Measurements from ENCODE around the gene MYL6. TPM values are rescaled to one million over a fixed set of nuclear protein-coding genes. Genes with fewer than 3 reads are reported as not detected.
A peak's percentile ranks its signal among the peaks of the same experiment; 100 is the strongest.

MYL6 gene
- total and polyA plus RNA-seq, 9 of the 15 experiments (the other 6 are each of a cell fraction or from before 2014, with no cell fraction given): 557 to 1,664 (median 958) TPM

DNA sequence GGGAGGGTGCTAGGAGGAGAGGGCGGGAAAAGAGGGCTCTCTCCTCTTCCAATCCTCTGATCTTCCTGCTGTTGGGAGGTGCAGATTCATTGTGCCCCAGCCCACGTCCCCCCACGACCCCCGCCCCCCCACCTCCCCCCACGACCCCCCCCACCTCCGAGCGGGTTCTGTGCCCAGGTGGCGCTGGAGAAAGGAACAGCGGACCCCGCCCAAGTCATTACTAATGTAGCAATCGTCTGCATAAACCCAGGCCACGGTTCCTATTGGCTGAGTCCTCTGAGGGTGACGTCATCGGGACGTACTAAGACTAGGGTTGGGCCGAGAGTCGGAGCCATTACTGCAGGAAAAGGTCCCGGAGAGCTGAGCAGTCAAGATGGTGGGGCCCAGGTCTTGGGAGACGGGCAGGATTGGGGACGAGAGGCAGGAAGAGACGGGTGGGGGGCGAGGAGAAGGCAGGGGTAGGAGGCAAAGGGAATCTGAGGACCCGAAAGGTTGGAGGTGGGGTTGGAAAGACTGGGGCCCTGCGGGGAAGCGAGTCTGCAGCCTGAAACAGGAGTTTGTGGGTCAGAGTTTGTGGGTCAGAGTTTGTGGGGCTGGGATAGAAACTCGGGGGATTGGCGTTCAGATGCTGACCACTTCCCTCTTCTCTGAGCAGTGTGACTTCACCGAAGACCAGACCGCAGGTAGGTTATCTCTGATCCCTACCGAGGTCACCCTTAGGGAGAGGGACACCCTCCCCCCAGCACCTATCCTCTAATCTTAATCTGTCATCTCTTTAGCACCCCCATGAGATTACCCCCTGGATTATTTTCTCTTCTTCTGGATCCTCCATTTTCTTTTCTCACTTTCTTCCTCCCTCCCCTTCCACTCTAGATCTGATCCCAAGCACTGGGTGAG lies at the start of gene MYL6 (continued):
- TF ChIP-seq, protein P1, sequence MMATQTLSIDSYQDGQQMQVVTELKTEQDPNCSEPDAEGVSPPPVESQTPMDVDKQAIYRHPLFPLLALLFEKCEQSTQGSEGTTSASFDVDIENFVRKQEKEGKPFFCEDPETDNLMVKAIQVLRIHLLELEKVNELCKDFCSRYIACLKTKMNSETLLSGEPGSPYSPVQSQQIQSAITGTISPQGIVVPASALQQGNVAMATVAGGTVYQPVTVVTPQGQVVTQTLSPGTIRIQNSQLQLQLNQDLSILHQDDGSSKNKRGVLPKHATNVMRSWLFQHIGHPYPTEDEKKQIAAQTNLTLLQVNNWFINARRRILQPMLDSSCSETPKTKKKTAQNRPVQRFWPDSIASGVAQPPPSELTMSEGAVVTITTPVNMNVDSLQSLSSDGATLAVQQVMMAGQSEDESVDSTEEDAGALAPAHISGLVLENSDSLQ (IDR thresholded peaks at IDR 0.05): no peak
- TF ChIP-seq ZNF695 (CRISPR knock-in tag; IDR thresholded peaks at IDR 0.05) (no peak), ZFP1 (CRISPR knock-in tag; IDR thresholded peaks at IDR 0.05) (no peak), SMARCA5 (IDR thresholded peaks at IDR 0.05) (peak; percentile 52; the same call in 1 of the 2 replicates), NCOR1 (IDR thresholded peaks at IDR 0.05) (peak; percentile 52; the same call in 1 of the 2 replicates), ZSCAN29 (IDR thresholded peaks at IDR 0.05) (no peak; the same call in 1 of the 2 replicates), SNIP1 (IDR thresholded peaks at IDR 0.05; ENCODE audit: low read depth) (no peak; the same call in 1 of the 2 replicates), MTA3 (IDR thresholded peaks at IDR 0.05; ENCODE audit: borderline replicate concordance) (peak; percentile 24), POLR2AphosphoS5 (IDR thresholded peaks at IDR 0.05; ENCODE audit: control insufficient read depth, insufficient read depth, low read depth, low read length) (peak; percentile 98), JUND (IDR thresholded peaks at IDR 0.05; ENCODE audit: borderline replicate concordance, low read depth, low read length) (peak; percentile 100), JUND (tag; IDR thresholded peaks at IDR 0.05; ENCODE audit: borderline replicate concordance, low read depth, low read length) (peak; percentile 99), SREBF1 (IDR thresholded peaks at IDR 0.05; ENCODE audit: borderline replicate concordance, low read depth, low read length) (no peak)
- TF ChIP-seq, protein P2, sequence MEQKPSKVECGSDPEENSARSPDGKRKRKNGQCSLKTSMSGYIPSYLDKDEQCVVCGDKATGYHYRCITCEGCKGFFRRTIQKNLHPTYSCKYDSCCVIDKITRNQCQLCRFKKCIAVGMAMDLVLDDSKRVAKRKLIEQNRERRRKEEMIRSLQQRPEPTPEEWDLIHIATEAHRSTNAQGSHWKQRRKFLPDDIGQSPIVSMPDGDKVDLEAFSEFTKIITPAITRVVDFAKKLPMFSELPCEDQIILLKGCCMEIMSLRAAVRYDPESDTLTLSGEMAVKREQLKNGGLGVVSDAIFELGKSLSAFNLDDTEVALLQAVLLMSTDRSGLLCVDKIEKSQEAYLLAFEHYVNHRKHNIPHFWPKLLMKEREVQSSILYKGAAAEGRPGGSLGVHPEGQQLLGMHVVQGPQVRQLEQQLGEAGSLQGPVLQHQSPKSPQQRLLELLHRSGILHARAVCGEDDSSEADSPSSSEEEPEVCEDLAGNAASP (IDR thresholded peaks at IDR 0.05): no peak
- TF ChIP-seq, protein P3, sequence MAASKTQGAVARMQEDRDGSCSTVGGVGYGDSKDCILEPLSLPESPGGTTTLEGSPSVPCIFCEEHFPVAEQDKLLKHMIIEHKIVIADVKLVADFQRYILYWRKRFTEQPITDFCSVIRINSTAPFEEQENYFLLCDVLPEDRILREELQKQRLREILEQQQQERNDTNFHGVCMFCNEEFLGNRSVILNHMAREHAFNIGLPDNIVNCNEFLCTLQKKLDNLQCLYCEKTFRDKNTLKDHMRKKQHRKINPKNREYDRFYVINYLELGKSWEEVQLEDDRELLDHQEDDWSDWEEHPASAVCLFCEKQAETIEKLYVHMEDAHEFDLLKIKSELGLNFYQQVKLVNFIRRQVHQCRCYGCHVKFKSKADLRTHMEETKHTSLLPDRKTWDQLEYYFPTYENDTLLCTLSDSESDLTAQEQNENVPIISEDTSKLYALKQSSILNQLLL (CRISPR knock-in tag; IDR thresholded peaks at IDR 0.05; ENCODE audit: borderline replicate concordance): no peak
- TF ChIP-seq, protein P4, sequence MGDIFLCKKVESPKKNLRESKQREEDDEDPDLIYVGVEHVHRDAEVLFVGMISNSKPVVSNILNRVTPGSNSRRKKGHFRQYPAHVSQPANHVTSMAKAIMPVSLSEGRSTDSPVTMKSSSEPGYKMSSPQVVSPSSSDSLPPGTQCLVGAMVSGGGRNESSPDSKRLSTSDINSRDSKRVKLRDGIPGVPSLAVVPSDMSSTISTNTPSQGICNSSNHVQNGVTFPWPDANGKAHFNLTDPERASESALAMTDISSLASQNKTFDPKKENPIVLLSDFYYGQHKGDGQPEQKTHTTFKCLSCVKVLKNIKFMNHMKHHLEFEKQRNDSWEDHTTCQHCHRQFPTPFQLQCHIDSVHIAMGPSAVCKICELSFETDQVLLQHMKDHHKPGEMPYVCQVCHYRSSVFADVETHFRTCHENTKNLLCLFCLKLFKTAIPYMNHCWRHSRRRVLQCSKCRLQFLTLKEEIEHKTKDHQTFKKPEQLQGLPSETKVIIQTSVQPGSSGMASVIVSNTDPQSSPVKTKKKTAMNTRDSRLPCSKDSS (IDR thresholded peaks at IDR 0.05; ENCODE audit: low read depth, partially characterized antibody): no peak
- TF ChIP-seq, protein P5, sequence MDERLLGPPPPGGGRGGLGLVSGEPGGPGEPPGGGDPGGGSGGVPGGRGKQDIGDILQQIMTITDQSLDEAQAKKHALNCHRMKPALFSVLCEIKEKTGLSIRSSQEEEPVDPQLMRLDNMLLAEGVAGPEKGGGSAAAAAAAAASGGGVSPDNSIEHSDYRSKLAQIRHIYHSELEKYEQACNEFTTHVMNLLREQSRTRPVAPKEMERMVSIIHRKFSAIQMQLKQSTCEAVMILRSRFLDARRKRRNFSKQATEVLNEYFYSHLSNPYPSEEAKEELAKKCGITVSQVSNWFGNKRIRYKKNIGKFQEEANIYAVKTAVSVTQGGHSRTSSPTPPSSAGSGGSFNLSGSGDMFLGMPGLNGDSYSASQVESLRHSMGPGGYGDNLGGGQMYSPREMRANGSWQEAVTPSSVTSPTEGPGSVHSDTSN (CRISPR knock-in tag; IDR thresholded peaks at IDR 0.05; ENCODE audit: low read depth): no peak
- TF ChIP-seq, protein P5 (tag; conservative IDR thresholded peaks at IDR 0.05; ENCODE audit: low read depth): no peak
- TF ChIP-seq, protein P6, sequence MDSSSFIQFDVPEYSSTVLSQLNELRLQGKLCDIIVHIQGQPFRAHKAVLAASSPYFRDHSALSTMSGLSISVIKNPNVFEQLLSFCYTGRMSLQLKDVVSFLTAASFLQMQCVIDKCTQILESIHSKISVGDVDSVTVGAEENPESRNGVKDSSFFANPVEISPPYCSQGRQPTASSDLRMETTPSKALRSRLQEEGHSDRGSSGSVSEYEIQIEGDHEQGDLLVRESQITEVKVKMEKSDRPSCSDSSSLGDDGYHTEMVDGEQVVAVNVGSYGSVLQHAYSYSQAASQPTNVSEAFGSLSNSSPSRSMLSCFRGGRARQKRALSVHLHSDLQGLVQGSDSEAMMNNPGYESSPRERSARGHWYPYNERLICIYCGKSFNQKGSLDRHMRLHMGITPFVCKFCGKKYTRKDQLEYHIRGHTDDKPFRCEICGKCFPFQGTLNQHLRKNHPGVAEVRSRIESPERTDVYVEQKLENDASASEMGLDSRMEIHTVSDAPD (CRISPR knock-in tag; IDR thresholded peaks at IDR 0.05): no peak

All from K562 (cell line).